GM23248 (cell line): ENCODE data around the gene GAB2. TPM values are rescaled to one million over a fixed set of nuclear protein-coding genes. Genes with fewer than 3 reads are reported as not detected.

Experiments used
- DNase-seq: peaks from one replicate; pipeline ENCODE4 v3.0.0-alpha.2; 2015
- H2AFZ ChIP-seq: fragments of 200-600 bp; sonication (generic); 2 replicates; pipeline ENCODE4 v1.6.1; 2016; ENCODE audit warnings: antibody characterized with exemption
- H3F3A ChIP-seq: fragments of 200-600 bp; sonication (generic); 2 replicates; pipeline ENCODE4 v1.6.1; 2016; ENCODE audit warnings: mild to moderate bottlenecking, antibody characterized with exemption, mixed run types; ENCODE audit not compliant: insufficient read depth
- H3K27ac ChIP-seq: fragments of 200-600 bp; sonication (generic); 2 replicates; pipeline ENCODE4 v1.5.1; 2016; ENCODE audit warnings: mild to moderate bottlenecking
- H3K27me3 ChIP-seq: fragments of 200-600 bp; sonication (generic); replicated peaks from 2 replicates; pipeline ENCODE4 v1.6.1; 2016; ENCODE audit warnings: mild to moderate bottlenecking; ENCODE audit not compliant: insufficient read depth
- H3K36me3 ChIP-seq: fragments of 200-600 bp; sonication (generic); 2 replicates; pipeline ENCODE4 v1.6.1; 2016; ENCODE audit warnings: low read depth, mild to moderate bottlenecking
- H3K4me1 ChIP-seq: fragments of 200-600 bp; sonication (generic); 2 replicates; pipeline ENCODE4 v1.6.1; 2016; ENCODE audit warnings: mild to moderate bottlenecking; ENCODE audit not compliant: insufficient read depth
- H3K4me2 ChIP-seq: fragments of 200-600 bp; sonication (generic); one replicate; pipeline ENCODE4 v1.6.1; 2016; ENCODE audit warnings: mild to moderate bottlenecking; ENCODE audit not compliant: unreplicated experiment
- H3K4me3 ChIP-seq: fragments of 200-600 bp; sonication (generic); 2 replicates; pipeline ENCODE4 v1.5.1; 2016; ENCODE audit warnings: mild to moderate bottlenecking
- H3K79me2 ChIP-seq: fragments of 200-600 bp; sonication (generic); 2 replicates; pipeline ENCODE4 v1.6.1; 2016; ENCODE audit warnings: mild to moderate bottlenecking; ENCODE audit not compliant: insufficient read depth
- H3K9ac ChIP-seq: fragments of 200-600 bp; sonication (generic); 2 replicates; pipeline ENCODE4 v1.6.1; 2016; ENCODE audit warnings: mild to moderate bottlenecking
- H3K9me2 ChIP-seq: fragments of 200-600 bp; sonication (generic); 2 replicates; pipeline ENCODE4 v1.6.1; 2016; ENCODE audit warnings: mixed run types, mild to moderate bottlenecking, moderate library complexity; ENCODE audit not compliant: insufficient read depth
- H3K9me3 ChIP-seq: fragments of 200-600 bp; sonication (generic); one replicate; pipeline ENCODE4 v1.6.1; 2017; ENCODE audit warnings: low read depth
- H4K20me1 ChIP-seq: fragments of 200-600 bp; sonication (generic); 2 replicates; pipeline ENCODE4 v1.6.0; 2016; ENCODE audit not compliant: insufficient read depth
- EZH2 ChIP-seq: fragments of 200-600 bp; sonication (generic); IDR thresholded peaks from 2 replicates; pipeline ENCODE4 v1.6.1; 2018; ENCODE audit warnings: antibody characterized with exemption, mild to moderate bottlenecking; ENCODE audit not compliant: insufficient read depth, poor library complexity, severe bottlenecking
- EZH2phosphoT487 ChIP-seq: fragments of 200-600 bp; sonication (generic); IDR thresholded peaks from 2 replicates; pipeline ENCODE4 v1.6.1; 2018; ENCODE audit warnings: antibody characterized with exemption, moderate library complexity, mild to moderate bottlenecking, low read depth; ENCODE audit not compliant: insufficient read depth
- WGBS, 2 experiments: methylation state at CpG; one replicate each; pipeline ENCODE4 v1.1.6; 2015 to 2017; ENCODE audit warnings: low lambda C conversion rate in 2 of 2, low coverage in 1 of 2; ENCODE audit errors: missing lambda C conversion rate in 2 of 2; 5-methylcytosine and 5-hydroxymethylcytosine counted together
- in situ Hi-C: fragments of 300-500 bp; cut with MboI; formaldehyde crosslinking; loops from 2 replicates; pipeline ENCODE4 v1.15.0; 2020
- polyA plus RNA-seq: library from polyadenylated mRNA; unstranded; fragments of >200 nt; fragmentation: Nextera tagmentation; extraction: Ambion mirVana; gene quantifications from 2 replicates; pipeline ENCODE4 v1.2.1, GENCODE V29; 2016
- total RNA-seq: library from RNA; depleted of rRNA; stranded (reverse); fragments of >200 nt; shearing (Covaris generic); gene quantifications from 2 replicates; pipeline ENCODE4 v1.2.3, GENCODE V29; 2014

Gene GAB2
- total and polyA plus RNA-seq, 2 experiments from 2014 or later: 1.8 to 12.2 TPM

DNA sequence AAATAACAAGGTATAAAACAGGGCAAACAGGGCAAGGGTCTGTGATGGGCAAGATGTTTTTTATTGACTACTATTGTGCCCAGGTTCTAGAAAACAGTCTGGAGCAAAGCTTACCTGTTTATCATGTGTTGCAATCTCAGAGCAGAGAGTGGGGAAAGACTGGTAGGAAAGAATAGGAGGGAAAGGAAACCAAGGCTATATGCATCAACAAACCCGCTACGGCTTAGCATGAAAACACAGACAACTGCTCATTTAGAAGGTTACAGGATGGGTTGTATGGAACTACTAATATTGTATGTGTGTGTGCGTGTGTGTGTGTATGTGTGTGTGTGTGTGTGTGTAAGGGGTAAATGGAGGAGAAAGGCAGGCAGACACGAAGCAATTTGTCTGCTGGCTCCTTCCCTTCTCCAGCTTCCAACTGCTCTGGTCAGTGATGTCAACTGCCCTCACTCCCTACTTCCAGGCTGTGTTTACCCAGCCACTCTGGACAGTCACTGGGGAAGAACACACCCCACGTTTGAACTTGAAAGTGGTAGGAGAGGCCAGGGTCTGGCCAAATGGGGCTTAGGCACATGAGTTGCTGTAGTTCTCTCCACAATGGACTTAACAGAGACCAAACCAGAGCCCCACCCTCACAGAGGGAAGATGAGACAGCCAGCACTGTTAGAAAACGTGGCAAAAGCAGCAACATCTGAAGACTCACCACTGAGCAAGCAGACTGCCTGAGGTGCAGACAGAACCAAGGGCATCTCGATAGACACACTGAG is 47.0 kb downstream of the GAB2 start:
- Histone ChIP-seq H3K79me2 (no peaks in the 10 kb centered on the region; the same call in 1 of the 2 replicates), H3K9ac (peak overlapping the region; percentile 62), H4K20me1 (no peaks in the 10 kb centered on the region), H2AFZ (peak overlapping the region; percentile 81), H3K4me3 (no peak overlapping the region), H3K9me2 (no peaks in the 10 kb centered on the region), H3F3A (0 out of 2 replicates have a peak, but pooled peaks cover 3% of the 10 kb centered on the region), H3K36me3 (no peaks in the 10 kb centered on the region), H3K9me3 (no peaks in the 10 kb centered on the region), H3K4me1 (peaks cover 16% of the 10 kb centered on the region), H3K27me3 (no peaks in the 10 kb centered on the region), H3K27ac (peak overlapping the region; percentile 68), H3K4me2 (peak overlapping the region; percentile 42)
- 42 to 49% methylated on average over 7 of the region's 7 CpGs for WGBS, 2 experiments
- in situ Hi-C loops: no loop called here
- no peak for TF ChIP-seq EZH2phosphoT487
- no peak for TF ChIP-seq EZH2
- peak; percentile 78 for DNase-seq

DNA sequence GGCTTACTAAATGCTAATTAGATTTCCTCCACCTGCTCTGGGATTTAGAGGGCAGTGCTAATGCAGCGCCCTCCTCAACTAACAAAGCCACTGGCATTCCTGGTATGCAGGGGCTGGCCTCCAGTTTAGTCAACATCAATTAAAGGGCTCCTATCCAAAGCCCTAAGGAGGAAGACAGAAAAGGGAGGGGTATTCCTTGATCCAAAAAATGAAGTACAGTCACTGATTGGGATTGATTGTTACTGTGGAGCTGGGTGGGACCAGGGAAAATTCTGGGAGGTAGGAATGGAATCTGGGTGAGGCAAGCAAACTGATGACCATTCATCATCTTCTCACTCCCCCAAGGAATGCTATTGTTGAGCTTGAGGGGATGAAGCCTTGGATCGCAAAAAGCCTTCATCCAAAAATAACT is 52.2 kb downstream of the GAB2 start:
- peak; percentile 48 for DNase-seq
- in situ Hi-C loops: no loop called here
- H3K9me3 ChIP-seq: no peaks in the 10 kb centered on the region
- H4K20me1 ChIP-seq: no peaks in the 10 kb centered on the region
- no peak overlapping the region for H3K9ac ChIP-seq
- WGBS, 2 experiments: 20 to 33% methylated on average over 2 of the region's 2 CpGs
- no peak overlapping the region for H3K27ac ChIP-seq
- H3K4me1 ChIP-seq: peaks cover 11% of the 10 kb centered on the region
- 0 out of 2 replicates have a peak, but pooled peaks cover 7% of the 10 kb centered on the region for H3F3A ChIP-seq
- no peaks in the 10 kb centered on the region for H3K9me2 ChIP-seq
- no peaks in the 10 kb centered on the region for H3K79me2 ChIP-seq
- no peak overlapping the region for H3K4me2 ChIP-seq
- no peaks in the 10 kb centered on the region for H3K36me3 ChIP-seq
- H2AFZ ChIP-seq: no peak overlapping the region
- H3K4me3 ChIP-seq: no peak overlapping the region
- TF ChIP-seq EZH2: no peak
- no peak for TF ChIP-seq EZH2phosphoT487
- no peaks in the 10 kb centered on the region for H3K27me3 ChIP-seq

DNA sequence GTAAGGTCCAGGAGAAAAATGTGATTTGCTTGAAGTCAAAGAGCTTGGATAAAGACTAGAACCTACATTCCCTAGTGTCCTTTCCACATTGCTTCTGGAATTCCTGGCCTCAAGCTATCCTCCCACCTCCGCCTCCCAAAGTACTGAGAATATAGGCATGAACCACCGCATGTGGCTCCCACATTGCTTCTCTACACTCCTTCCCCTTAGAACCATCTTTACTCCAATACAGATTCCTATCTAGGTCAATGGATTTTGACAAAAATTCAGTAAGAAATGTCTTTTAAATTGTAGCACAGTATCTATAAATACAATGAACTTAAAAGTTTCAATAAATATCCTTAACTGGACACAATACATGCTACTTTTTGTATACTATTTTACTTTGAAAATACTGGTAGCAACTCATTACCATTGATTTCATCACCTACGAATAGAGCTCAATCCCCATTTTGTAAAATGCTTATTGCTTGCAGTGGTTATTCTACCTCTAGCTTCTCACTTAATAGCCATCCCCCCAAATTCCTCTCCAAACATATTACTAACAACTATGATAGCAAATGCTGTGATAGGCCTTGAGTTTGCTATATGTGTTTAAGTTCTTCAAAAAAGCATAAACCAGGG is 53.4 kb downstream of the GAB2 start:
- Histone ChIP-seq H3K9me2 (no peaks in the 10 kb centered on the region), H3K4me2 (no peak overlapping the region), H3K36me3 (no peaks in the 10 kb centered on the region), H3K27ac (no peak overlapping the region), H3K9ac (no peak overlapping the region), H2AFZ (no peak overlapping the region), H3K4me3 (no peak overlapping the region), H3K79me2 (no peaks in the 10 kb centered on the region), H3F3A (0 out of 2 replicates have a peak, but pooled peaks cover 7% of the 10 kb centered on the region), H3K4me1 (peaks cover 10% of the 10 kb centered on the region), H3K9me3 (no peaks in the 10 kb centered on the region), H3K27me3 (no peaks in the 10 kb centered on the region), H4K20me1 (no peaks in the 10 kb centered on the region)
- TF ChIP-seq EZH2phosphoT487: no peak
- TF ChIP-seq EZH2: no peak
- 94 to 100% methylated on average over 3 of the region's 3 CpGs for WGBS, 2 experiments
- no peak for DNase-seq
- in situ Hi-C loops: no loop called here

DNA sequence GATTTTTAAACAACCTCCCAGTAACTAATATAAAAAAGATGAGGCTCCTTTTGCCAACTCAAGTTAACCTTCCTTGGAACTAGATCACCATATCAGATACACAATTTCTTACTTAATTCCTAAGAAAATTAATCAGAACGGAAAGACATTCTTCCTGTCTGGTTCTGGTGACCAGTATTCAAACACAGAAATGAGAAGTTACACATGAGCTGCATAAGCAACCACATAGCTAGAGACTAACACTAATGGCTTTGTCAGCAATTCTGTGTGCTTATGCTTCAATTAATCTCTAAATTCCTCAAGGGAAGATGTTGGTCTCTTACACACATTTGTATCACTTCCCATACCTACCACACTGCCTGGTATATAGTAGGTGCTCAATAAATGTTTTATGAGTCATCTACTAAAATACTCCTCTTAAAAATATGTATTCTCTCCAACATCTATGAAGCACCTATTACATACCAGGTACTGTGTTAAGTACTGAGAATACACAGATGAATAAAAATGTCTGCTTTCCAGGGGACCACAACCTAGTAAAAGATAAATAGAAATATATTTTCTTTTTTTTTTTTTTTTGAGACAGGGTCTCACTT is 54.5 kb downstream of the GAB2 start:
- Histone ChIP-seq H3K79me2 (no peaks in the 10 kb centered on the region), H4K20me1 (no peaks in the 10 kb centered on the region), H3F3A (0 out of 2 replicates have a peak, but pooled peaks cover 7% of the 10 kb centered on the region), H2AFZ (no peak overlapping the region), H3K27ac (no peak overlapping the region), H3K4me2 (no peak overlapping the region), H3K9me3 (no peaks in the 10 kb centered on the region), H3K36me3 (no peaks in the 10 kb centered on the region), H3K4me1 (peaks cover 10% of the 10 kb centered on the region), H3K4me3 (no peak overlapping the region), H3K27me3 (no peaks in the 10 kb centered on the region), H3K9ac (no peak overlapping the region), H3K9me2 (no peaks in the 10 kb centered on the region)
- TF ChIP-seq EZH2: no peak
- no peak for TF ChIP-seq EZH2phosphoT487
- no peak for DNase-seq
- in situ Hi-C loops: no loop called here
- WGBS, 2 experiments: 96 to 100% methylated on average over 1 of the region's 1 CpG
